Stimulated activated CD4-positive, alpha-beta T cell treated with anti-CD3 and anti-CD28 coated beads, Interleukin-15, amount 100 ng/mL, for 1 hour (primary cell): ENCODE results near the gene GSX1.
"Not testable (repeated sequence)": the region's sequence is repeated elsewhere in the genome, so short reads cannot be mapped to it uniquely, and the experiment has no call there.

ENCODE experiments used
- DNase-seq, 2 donors: peaks; one replicate each; pipeline ENCODE4 v3.0.0-alpha.2; 2020; ENCODE audit warnings: low read depth in 1 of 2, low spot score in 1 of 2

Gene GSX1

GRCh38 chr13:27793507-27794367 is 1.5 kb downstream of the GSX1 start:
- DNase-seq, result no peak

DNA sequence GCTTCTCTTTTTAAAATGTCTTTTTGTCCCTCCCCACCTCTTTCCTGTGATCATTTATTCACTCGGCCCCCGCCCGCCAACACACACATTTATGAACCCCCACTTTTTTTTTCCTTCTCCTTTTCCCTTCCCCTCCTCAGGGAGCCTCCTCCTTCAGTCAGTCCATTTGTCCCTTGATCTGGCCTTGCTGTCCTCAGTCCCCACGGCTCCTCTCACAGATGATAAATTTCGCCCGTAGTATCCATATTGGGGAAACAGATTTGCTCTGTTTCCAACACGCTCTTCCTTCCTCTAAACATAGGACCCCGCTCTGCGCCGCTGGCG is 2.0 kb downstream of the GSX1 start:
- DNase-seq, result no peak

- no peak for DNase-seq
Measured at GRCh38 chr13:27794921-27795717, 2.8 kb downstream of the GSX1 start.

GRCh38 chr13:27795718-27796019 is 3.4 kb downstream of the GSX1 start:
- DNase-seq, result no peak

- DNase-seq, result no peak
Measured at GRCh38 chr13:27796544-27797227, 4.4 kb downstream of the GSX1 start.

GRCh38 chr13:27797228-27797624 is 4.9 kb downstream of the GSX1 start:
- DNase-seq, result no peak

DNA sequence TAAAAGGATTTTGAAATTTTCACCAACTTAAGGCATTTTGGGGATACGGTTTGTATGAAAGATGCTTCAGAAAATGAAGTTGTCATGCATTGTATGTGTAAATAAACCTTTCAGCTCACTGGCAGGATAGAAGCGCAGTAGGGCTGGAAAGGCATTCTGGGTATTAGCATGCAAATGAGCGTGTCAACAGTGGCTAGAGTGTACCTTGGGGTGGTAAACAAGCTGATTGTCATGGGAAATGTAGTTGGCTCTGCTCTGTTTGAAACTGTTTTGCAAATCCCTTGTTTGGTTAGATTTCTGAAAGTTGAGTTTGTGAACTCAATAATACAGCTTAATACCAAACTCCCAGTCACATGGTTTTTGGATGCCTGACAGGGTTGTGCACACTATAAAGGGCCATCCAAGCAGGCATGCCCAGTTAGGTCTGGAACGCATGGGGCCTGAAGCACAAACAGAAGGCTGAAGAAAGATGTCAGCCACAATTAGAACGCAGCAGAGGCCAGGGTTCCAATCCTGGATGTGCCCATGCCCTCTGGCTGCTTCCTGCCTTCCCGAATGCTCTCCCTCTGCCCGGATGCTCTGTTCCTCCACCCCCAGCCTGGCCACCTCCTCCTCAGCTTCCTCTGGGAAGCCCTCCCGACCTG is 14.6 kb downstream of the GSX1 start:
- no peak for DNase-seq

- no peak for DNase-seq
Measured at GRCh38 chr13:27808851-27809550, 16.7 kb downstream of the GSX1 start.

DNA sequence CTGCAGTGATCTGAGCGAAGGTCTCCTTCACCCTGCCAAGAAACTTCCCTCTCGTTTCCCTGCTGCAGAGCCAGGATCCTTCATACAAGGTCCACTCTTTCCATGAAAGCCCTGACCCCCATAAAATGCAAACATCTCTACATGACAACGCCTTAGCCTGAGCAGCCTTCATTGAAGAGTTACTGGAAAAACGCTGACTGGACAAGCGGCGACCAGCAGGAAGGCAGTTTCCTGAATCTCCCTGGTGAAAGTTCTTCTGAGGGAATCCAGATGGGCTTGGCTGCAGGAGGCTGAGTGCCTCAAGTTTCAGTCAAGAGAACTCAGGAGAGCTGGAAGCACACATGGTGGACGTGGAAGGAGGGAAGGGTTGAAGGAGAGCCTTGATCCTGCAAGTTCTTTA is 17.7 kb downstream of the GSX1 start:
- DNase-seq, result no peak

DNA sequence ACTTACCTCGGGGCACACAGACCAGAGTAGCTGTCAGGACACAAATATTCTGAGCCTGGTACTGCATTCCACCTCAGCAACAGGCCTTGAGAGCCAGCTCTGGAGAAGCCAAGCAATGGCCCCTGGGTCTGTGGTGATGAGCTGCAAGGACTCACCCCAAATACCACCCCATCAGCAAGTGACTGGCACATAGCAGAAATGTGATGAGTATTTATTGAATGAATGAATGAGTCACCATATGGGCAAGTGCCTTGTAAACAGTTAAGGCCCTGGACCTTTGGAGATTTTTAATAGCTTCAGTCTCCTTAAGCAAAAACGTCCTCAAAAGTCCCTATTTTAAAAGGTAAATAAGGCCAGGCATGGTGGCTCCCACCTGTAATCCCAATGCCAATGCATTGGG is 18.2 kb downstream of the GSX1 start:
- no peak for DNase-seq

- DNase-seq, result no peak
Measured at GRCh38 chr13:27813826-27814225, 21.5 kb downstream of the GSX1 start.

DNA sequence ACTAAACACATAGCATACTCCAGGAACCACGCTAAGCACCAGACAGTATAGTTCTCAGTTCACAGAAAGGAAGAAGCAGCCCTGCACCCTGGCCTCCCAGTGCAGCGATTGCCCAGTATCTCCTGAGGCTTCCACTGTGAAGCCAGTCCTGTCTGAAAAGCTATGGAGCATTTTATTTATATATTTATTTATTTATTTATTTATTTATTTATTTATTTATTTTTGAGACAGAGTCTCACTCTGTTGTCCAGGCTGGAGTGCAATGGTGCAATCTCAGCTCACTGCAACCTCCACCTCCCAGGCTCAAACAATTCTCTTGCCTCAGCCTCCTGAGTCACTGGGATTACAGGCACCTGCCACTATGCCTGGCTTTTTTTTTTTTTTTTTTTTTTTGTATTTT is 25.5 kb downstream of the GSX1 start:
- not testable (repeated sequence) for DNase-seq

- no peak for DNase-seq
Measured at GRCh38 chr13:27820524-27821482, 28.5 kb downstream of the GSX1 start.

- DNase-seq, result no peak
Measured at GRCh38 chr13:27821566-27821965, 29.3 kb downstream of the GSX1 start.

- no peak for DNase-seq
Measured at GRCh38 chr13:27822258-27822872, 30.1 kb downstream of the GSX1 start.

DNA sequence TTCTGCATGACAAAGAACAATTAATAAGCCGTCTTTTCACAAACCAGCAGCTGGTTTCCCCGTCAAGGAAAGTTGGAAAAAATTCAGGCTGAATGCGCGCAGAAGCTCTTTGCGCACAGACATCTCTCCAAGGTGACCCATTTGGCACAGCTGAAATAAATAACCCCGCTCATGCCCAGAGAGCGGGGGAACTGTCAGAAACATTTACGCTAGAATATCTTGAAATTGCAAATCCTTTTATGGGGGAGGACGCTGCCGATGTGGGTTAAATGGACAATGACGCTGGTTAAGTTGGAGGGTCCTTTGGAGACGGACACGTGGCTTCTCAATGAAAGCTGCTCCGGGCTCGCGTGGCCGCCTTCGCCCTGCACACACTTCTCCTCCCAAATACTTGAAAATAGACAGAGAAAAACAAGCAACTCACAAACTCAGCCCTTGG is 30.6 kb downstream of the GSX1 start:
- DNase-seq, result no peak

- DNase-seq, result no peak
Measured at GRCh38 chr13:27824121-27824520, 31.8 kb downstream of the GSX1 start.

- no peak for DNase-seq
Measured at GRCh38 chr13:27825072-27825471, 32.8 kb downstream of the GSX1 start.
